Measurements from ENCODE around the gene TACC2.
"Not testable (repeated sequence)": the region's sequence is repeated elsewhere in the genome, so short reads cannot be mapped to it uniquely, and the experiment has no call there.

Gene TACC2

GRCh38 chr10:122056431-122057094 lies 67.6 kb downstream of the TACC2 start:
- DNase-seq (ENCODE audit: low read depth in 4 of 4, low spot score in 1 of 4): no peak

- no peak for DNase-seq (ENCODE audit: low read depth in 4 of 4, low spot score in 1 of 4)
Observed at GRCh38 chr10:122057841-122058413, 69.0 kb downstream of the TACC2 start.

GRCh38 chr10:122060250-122060649 lies 71.3 kb downstream of the TACC2 start:
- no peak for DNase-seq (ENCODE audit: low read depth in 4 of 4, low spot score in 1 of 4)

- DNase-seq (ENCODE audit: low read depth in 4 of 4, low spot score in 1 of 4): no peak
Observed at GRCh38 chr10:122062831-122063674, 74.1 kb downstream of the TACC2 start.

GRCh38 chr10:122066337-122066939 lies 77.5 kb downstream of the TACC2 start:
- DNase-seq (ENCODE audit: low read depth in 4 of 4, low spot score in 1 of 4): not testable (repeated sequence)

GRCh38 chr10:122068844-122069243 lies 79.9 kb downstream of the TACC2 start:
- no peak for DNase-seq (ENCODE audit: low read depth in 4 of 4, low spot score in 1 of 4)

GRCh38 chr10:122072491-122072890 lies 83.5 kb downstream of the TACC2 start:
- no peak for DNase-seq (ENCODE audit: low read depth in 4 of 4, low spot score in 1 of 4)

- DNase-seq (ENCODE audit: low read depth in 4 of 4, low spot score in 1 of 4): no peak
Observed at GRCh38 chr10:122073508-122073907, 84.5 kb downstream of the TACC2 start.

- DNase-seq (ENCODE audit: low read depth in 4 of 4, low spot score in 1 of 4): no peak
Observed at GRCh38 chr10:122075171-122075570, 86.2 kb downstream of the TACC2 start.

GRCh38 chr10:122075876-122076275 lies 86.9 kb downstream of the TACC2 start:
- DNase-seq (ENCODE audit: low read depth in 4 of 4, low spot score in 1 of 4): not testable (repeated sequence)

GRCh38 chr10:122077311-122077875 lies 88.4 kb downstream of the TACC2 start:
- no peak for DNase-seq (ENCODE audit: low read depth in 4 of 4, low spot score in 1 of 4)

- no peak for DNase-seq (ENCODE audit: low read depth in 4 of 4, low spot score in 1 of 4)
Observed at GRCh38 chr10:122078326-122078725, 89.4 kb downstream of the TACC2 start.

- no peak for DNase-seq (ENCODE audit: low read depth in 4 of 4, low spot score in 1 of 4)
Observed at GRCh38 chr10:122078965-122079795, 90.2 kb downstream of the TACC2 start.

GRCh38 chr10:122082616-122083477 lies 93.9 kb downstream of the TACC2 start:
- no peak for DNase-seq (ENCODE audit: low read depth in 4 of 4, low spot score in 1 of 4)

- DNase-seq (ENCODE audit: low read depth in 4 of 4, low spot score in 1 of 4): no peak
Observed at GRCh38 chr10:122083478-122084025, 94.6 kb downstream of the TACC2 start.

GRCh38 chr10:122084286-122085041 lies 95.5 kb downstream of the TACC2 start:
- DNase-seq (ENCODE audit: low read depth in 4 of 4, low spot score in 1 of 4): no peak

GRCh38 chr10:122085423-122085911 lies 96.5 kb downstream of the TACC2 start:
- no peak for DNase-seq (ENCODE audit: low read depth in 4 of 4, low spot score in 1 of 4)
